ENCODE results near the gene SLC22A12.
"Not testable (repeated sequence)": the region's sequence is repeated elsewhere in the genome, so short reads cannot be mapped to it uniquely, and the experiment has no call there.

The SLC22A12 gene

DNA sequence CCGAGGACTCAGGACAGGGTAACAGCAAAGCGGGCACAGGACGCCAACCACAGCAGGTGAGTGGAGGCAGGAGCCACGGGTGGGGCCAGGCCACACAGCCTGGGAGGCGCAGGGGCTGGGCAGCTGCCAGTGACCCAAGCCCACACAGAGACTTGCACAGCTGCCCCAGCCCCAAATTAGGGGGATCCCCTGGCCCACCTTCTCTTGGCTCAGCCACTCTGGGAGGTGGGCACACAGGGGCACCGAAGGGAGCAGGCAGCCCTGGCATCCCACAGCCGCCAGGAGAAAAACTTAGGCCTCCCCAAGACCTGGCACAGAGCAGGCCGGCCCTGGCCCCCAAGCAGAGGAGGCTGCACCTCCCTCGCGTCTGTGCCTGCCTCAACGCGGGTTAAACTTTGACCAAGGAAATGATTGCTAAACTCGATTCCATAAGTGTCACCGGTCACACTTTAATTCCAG is at the start of gene SLC22A12:
SLC22A12 (plus strand) TSS at position 458 of the 459 bp plus-strand sequence. CDS start 337 bp downstream, outside the sequence.
- no peak for DNase-seq (ENCODE audit: low read depth)

DNA sequence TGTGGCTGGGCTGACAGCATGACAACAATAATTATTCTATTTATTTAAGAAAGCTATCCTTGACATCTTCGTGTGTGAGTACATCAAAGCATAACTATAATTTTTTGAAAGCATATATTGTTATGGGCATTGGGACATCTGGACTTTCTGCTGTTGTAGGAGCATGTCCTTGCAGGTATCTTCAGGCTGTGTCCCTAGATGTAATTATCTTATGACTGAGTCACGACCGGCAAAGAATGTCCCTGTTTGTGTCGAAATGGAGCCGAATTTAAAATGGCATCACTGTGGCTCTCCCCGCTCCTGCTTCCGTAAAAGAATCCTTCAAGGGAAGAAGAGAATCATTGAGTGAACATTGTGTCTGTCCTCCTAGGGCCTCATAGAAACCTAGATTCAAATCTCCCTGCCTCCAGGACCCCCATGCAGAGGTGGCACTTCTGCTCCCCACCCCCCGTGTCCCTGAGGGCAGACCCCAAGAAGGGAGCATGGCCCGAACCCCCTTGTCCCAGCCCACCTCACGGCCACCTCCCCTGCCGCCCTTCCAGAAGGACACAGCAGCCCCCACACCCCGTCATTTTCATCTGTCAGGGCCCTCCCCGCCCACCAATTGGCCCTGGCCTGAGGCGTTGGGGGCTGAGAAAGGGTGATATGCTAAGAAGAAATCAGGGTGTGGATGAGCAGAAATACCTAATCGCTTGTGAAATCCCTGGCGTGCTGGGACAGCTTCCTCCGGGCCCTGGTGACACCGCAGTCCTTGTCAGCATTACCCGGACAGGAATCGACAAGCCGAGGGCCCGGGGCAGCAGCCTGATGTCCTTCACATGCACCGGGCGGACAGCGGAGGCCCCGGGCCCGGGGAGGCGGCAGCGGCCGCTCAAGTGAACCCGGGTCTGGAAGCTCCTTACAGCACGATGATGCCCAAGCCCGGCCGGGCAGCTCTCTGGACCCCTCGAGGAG is 48.6 kb upstream of the SLC22A12 start:
- no peak for DNase-seq (ENCODE audit: low read depth)

DNA sequence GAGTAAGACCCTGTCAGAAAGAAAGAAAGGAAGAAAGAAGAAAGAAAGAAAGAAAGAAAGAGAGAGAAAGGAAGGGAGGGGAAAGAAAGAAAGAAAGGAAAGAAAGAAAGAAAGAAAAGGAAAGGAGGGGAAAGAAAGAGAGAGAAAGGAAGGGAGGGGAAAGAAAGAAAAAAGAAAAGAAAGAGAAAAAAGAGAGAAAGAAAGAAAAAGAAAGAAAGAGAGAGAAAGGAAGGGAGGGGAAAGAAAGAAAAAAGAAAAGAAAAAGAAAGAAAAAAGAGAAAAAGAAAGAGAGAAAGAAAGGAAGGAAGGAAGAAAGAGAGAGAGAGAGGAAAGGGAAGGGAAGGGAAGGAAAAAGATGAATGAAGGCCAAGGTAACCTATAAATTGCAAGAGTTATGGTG is 47.2 kb upstream of the SLC22A12 start:
- DNase-seq (ENCODE audit: low read depth): no peak

- DNase-seq (ENCODE audit: low read depth): no peak
Measured at GRCh38 chr11:64544616-64545296, 46.3 kb upstream of the SLC22A12 start.

- DNase-seq (ENCODE audit: low read depth): no peak
Measured at GRCh38 chr11:64545619-64546018, 45.4 kb upstream of the SLC22A12 start.

- DNase-seq (ENCODE audit: low read depth): no peak
Measured at GRCh38 chr11:64546176-64546575, 44.8 kb upstream of the SLC22A12 start.

GRCh38 chr11:64546600-64546999 is 44.4 kb upstream of the SLC22A12 start:
- no peak for DNase-seq (ENCODE audit: low read depth)

GRCh38 chr11:64549969-64550368 is 41.1 kb upstream of the SLC22A12 start:
- DNase-seq (ENCODE audit: low read depth): no peak

- no peak for DNase-seq (ENCODE audit: low read depth)
Measured at GRCh38 chr11:64553554-64554201, 37.3 kb upstream of the SLC22A12 start.

DNA sequence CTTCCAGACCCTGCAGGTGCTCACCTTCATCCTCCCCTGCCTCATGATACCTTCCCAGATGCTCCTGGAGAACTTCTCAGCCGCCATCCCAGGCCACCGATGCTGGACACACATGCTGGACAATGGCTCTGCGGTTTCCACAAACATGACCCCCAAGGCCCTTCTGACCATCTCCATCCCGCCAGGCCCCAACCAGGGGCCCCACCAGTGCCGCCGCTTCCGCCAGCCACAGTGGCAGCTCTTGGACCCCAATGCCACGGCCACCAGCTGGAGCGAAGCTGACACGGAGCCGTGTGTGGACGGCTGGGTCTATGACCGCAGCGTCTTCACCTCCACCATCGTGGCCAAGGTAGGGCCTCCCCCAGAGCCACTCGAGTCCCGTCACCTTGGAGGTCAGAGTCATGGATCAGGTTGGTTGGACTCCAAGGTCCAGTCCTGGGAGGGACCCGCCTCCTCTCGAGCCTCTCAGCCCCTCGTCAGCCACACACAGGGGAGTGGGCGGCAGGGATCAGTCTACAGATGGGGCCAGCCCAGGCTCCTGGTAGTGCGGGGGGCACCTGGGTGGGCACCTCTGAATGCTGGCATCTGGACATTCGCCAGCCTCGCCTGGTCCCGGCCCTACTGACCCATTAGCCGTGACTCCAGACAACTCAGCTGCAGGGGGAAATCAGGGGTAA is 34.8 kb upstream of the SLC22A12 start:
- DNase-seq (ENCODE audit: low read depth): no peak

GRCh38 chr11:64556721-64557250 is 34.2 kb upstream of the SLC22A12 start:
- no peak for DNase-seq (ENCODE audit: low read depth)

GRCh38 chr11:64558065-64558745 is 32.8 kb upstream of the SLC22A12 start:
- DNase-seq (ENCODE audit: low read depth): no peak

- DNase-seq (ENCODE audit: low read depth): no peak
Measured at GRCh38 chr11:64558869-64559268, 32.2 kb upstream of the SLC22A12 start.

DNA sequence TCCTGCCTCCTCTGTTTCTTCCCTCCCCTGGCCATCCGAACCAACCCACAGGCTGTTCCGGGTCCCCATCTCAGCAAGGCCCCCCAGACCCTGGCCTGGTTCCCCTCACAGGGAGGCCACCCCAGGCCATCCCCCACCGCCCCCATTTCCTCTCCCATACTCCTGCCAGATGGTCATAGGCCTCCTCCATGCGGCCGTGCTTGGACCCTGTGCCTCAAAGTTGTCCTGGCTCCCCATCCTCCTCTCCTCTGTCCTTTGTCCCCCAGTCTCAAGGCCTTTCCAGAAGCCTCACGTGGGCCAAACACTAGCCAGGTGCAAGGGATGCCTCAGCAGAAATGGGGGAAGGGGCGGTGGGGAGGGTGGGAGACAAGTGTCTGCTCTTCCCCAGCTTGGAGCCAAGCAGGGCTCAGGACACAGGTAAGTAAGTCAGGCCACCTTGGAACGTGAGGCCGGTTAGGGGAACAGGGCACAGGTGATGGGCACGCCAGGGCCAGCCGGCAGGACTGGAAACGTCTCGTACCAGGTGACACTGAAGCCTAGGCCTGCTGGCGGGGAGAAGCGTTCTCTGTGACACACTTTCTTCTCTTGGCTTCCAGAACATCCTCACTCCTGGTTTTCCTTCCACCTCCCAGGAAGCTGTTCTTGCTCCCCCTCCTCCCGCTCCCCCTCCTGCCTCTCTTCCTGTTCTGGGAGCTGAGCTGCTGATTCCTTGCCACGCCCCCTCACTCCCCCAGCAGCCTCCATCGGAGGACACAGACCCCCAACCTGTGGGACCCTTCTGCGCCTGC is 31.5 kb upstream of the SLC22A12 start:
- no peak for DNase-seq (ENCODE audit: low read depth)

GRCh38 chr11:64560139-64560771 is 30.8 kb upstream of the SLC22A12 start:
- DNase-seq (ENCODE audit: low read depth): no peak

- no peak for DNase-seq (ENCODE audit: low read depth)
Measured at GRCh38 chr11:64560941-64561340, 30.1 kb upstream of the SLC22A12 start.

GRCh38 chr11:64561429-64561828 is 29.6 kb upstream of the SLC22A12 start:
- DNase-seq (ENCODE audit: low read depth): not testable (repeated sequence)

DNA sequence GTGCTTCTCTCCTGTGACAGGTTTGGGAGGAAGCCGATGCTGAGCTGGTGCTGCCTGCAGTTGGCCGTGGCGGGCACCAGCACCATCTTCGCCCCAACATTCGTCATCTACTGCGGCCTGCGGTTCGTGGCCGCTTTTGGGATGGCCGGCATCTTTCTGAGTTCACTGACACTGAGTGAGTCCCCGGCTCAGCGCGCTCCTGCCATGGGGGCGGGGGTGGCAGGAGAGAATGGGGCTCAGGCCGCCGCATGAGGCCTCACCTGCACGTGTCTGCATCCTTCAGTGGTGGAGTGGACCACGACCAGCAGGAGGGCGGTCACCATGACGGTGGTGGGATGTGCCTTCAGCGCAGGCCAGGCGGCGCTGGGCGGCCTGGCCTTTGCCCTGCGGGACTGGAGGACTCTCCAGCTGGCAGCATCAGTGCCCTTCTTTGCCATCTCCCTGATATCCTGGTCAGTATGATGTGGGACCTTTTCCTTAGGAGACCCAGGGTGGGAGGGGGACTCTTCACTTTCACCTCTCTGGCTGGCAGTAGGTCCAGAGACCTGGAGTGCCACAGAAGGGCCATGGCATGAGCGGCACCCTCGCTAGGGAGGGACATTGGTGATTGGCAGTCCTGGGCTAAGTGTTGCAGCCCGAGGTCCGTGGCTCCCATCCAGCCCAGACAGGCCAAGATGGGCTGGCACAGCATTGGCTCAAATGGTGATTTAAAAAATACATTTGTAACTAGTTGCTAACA is 28.9 kb upstream of the SLC22A12 start:
- DNase-seq (ENCODE audit: low read depth): no peak

DNA sequence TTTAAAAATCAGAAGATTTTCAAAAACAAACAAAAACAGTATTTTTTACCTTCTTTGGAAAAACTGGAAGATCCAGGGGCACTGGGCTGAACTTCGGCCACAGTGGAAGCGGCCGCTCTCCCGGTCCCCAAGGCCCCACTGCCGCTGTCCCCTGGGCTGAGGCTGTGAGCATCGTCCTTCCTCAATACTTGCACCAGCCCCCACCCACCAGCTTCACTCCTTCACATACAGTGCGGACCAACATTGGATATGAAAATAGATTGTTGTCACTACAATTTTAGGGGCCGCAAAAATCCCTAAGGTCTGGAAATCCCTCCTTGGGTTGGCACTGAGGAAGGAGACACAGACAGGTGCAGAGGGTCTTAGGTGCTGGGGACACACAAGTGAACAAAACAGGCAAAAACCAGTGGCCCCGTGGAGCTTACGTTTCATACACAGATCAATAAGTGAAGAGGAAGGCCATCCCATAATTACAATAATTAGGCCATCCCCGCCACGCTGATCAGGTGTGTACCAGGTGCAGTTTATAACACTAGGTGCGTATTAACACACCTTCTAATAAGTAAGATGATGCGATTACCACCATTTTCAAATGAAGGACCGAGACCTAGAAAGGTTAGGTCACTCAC is 28.2 kb upstream of the SLC22A12 start:
- no peak for DNase-seq (ENCODE audit: low read depth)

Measured in CMK (cell line).